ENCODE measurements around the gene RAG2. TPM values are rescaled to one million over a fixed set of nuclear protein-coding genes. Genes with fewer than 3 reads are reported as not detected.
"Not testable (repeated sequence)": the region's sequence is repeated elsewhere in the genome, so short reads cannot be mapped to it uniquely, and the experiment has no call there.

Gene RAG2
- total RNA-seq, 1 donor from 2014 or later = not detected

- peaks cover 3% of the 10 kb centered on the region for H3K4me1 Mint-ChIP-seq (ENCODE audit: unreplicated experiment)
- no peak for DNase-seq (ENCODE audit: low spot score)
- peaks cover 3% of the 10 kb centered on the region for H3K36me3 Mint-ChIP-seq (ENCODE audit: low read depth, unreplicated experiment)
- H3K9me3 Mint-ChIP-seq (ENCODE audit: unreplicated experiment) = no peaks in the 10 kb centered on the region
- no peak for TF ChIP-seq CTCF (IDR thresholded peaks at IDR 0.05; ENCODE audit: unreplicated experiment)
- no peak overlapping the region for H3K27ac Mint-ChIP-seq (ENCODE audit: unreplicated experiment)
- H3K27me3 Mint-ChIP-seq (ENCODE audit: unreplicated experiment) = peaks cover 2% of the 10 kb centered on the region
- H3K4me3 Mint-ChIP-seq (ENCODE audit: unreplicated experiment) = no peak overlapping the region
Observed at GRCh38 chr11:36558571-36559413, 39.2 kb downstream of the RAG2 start.

GRCh38 chr11:36557991-36558390 is 40.0 kb downstream of the RAG2 start:
- Mint-ChIP-seq H3K4me1 (ENCODE audit: unreplicated experiment) (peaks cover 3% of the 10 kb centered on the region), H3K27me3 (ENCODE audit: unreplicated experiment) (peaks cover 2% of the 10 kb centered on the region), H3K9me3 (ENCODE audit: unreplicated experiment) (no peaks in the 10 kb centered on the region), H3K36me3 (ENCODE audit: low read depth, unreplicated experiment) (peaks cover 3% of the 10 kb centered on the region), H3K4me3 (ENCODE audit: unreplicated experiment) (no peak overlapping the region), H3K27ac (ENCODE audit: unreplicated experiment) (no peak overlapping the region)
- no peak for DNase-seq (ENCODE audit: low spot score)
- no peak for TF ChIP-seq CTCF (IDR thresholded peaks at IDR 0.05; ENCODE audit: unreplicated experiment)

GRCh38 chr11:36557390-36557789 is 40.6 kb downstream of the RAG2 start:
- not testable (repeated sequence) for H3K36me3 Mint-ChIP-seq (ENCODE audit: low read depth, unreplicated experiment); H3K4me3 Mint-ChIP-seq (ENCODE audit: unreplicated experiment); H3K9me3 Mint-ChIP-seq (ENCODE audit: unreplicated experiment); H3K4me1 Mint-ChIP-seq (ENCODE audit: unreplicated experiment); H3K27ac Mint-ChIP-seq (ENCODE audit: unreplicated experiment); DNase-seq (ENCODE audit: low spot score); H3K27me3 Mint-ChIP-seq (ENCODE audit: unreplicated experiment)

GRCh38 chr11:36550385-36551115 is 47.5 kb downstream of the RAG2 start:
- no peaks in the 10 kb centered on the region for H3K27me3 Mint-ChIP-seq (ENCODE audit: unreplicated experiment)
- H3K4me1 Mint-ChIP-seq (ENCODE audit: unreplicated experiment) = no peaks in the 10 kb centered on the region
- no peaks in the 10 kb centered on the region for H3K9me3 Mint-ChIP-seq (ENCODE audit: unreplicated experiment)
- no peak overlapping the region for H3K4me3 Mint-ChIP-seq (ENCODE audit: unreplicated experiment)
- H3K36me3 Mint-ChIP-seq (ENCODE audit: low read depth, unreplicated experiment) = no peaks in the 10 kb centered on the region
- TF ChIP-seq CTCF (IDR thresholded peaks at IDR 0.05; ENCODE audit: unreplicated experiment) = no peak
- H3K27ac Mint-ChIP-seq (ENCODE audit: unreplicated experiment) = no peak overlapping the region
- no peak for DNase-seq (ENCODE audit: low spot score)

Other genes starting within 250 kb of the RAG2 start
- 20.4 TPM for gene TRAF6, start 88.0 kb downstream of the RAG2 start, total RNA-seq (ENCODE audit: unreplicated experiment)
- gene RAG1, start 30.2 kb downstream of the RAG2 start, total RNA-seq (ENCODE audit: unreplicated experiment) = 3.9 TPM
- 21.0 TPM for gene IFTAP, start 3.7 kb downstream of the RAG2 start, total RNA-seq (ENCODE audit: unreplicated experiment)